Skeletal muscle cell (primary cell): ENCODE results near the gene CLDN17.

ENCODE experiments used
- DNase-seq: peaks from one replicate; pipeline ENCODE4 v3.0.0-alpha.2; 2010; ENCODE audit warnings: low read depth
- H3K4me3 ChIP-seq: 2 replicates; pipeline ENCODE4 v1.5.1; 2011; ENCODE audit warnings: low read depth, mild to moderate bottlenecking, control low read depth, low read length, moderate library complexity

Gene CLDN17

GRCh38 chr21:30129246-30129645, 37.4 kb downstream of the CLDN17 start:
- no peak for DNase-seq
- no peak overlapping the region for H3K4me3 ChIP-seq

DNA sequence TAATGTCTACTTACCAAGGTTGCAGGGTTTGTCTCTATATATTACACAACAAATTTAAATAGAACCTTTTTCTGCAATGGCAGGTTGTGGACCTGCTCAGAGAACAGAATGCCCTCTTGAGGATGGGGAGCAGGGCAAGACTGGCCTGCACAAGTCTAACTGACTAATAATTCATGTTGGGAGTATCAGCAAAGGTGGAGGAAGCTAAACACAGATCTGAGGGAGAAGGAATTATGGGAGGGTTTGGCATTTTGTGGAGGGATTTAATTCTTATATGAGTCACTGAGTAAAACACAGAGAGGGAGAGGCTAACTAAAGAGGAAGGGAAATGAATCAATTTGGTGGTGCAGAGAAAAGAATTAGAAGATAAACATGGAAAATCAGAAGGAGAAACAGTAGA, 40.0 kb downstream of the CLDN17 start:
- no peak for DNase-seq
- no peak overlapping the region for H3K4me3 ChIP-seq

DNA sequence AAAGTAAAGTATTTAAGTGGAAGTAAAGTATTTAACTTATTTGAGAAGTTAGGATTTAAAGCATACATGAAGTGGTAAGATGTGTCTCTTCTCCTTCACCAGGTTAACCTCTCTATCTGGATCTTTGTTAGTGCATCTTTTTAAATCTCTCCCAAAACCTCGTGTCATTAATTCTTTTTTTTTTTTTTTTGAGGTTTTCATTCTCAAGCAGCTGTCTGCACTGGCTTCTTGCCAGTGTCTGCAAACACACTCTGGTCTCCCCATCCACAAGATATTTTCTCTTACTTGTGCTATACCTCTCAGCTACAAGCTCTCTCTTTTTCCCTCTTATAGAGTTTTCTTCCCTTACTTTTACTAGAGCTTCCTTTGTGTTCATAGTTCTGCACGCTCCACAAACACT, 49.0 kb downstream of the CLDN17 start:
- DNase-seq, result no peak
- no peak overlapping the region for H3K4me3 ChIP-seq

GRCh38 chr21:30116479-30116878, 50.1 kb downstream of the CLDN17 start:
- DNase-seq, result no peak
- no peak overlapping the region for H3K4me3 ChIP-seq
